ENCODE measurements around the gene PTPRR. TPM values are rescaled to one million over a fixed set of nuclear protein-coding genes. Genes with fewer than 3 reads are reported as not detected.

Gene PTPRR
- total RNA-seq, 3 donors from 2014 or later = 0.59 to 0.98 (median 0.80) TPM

DNA sequence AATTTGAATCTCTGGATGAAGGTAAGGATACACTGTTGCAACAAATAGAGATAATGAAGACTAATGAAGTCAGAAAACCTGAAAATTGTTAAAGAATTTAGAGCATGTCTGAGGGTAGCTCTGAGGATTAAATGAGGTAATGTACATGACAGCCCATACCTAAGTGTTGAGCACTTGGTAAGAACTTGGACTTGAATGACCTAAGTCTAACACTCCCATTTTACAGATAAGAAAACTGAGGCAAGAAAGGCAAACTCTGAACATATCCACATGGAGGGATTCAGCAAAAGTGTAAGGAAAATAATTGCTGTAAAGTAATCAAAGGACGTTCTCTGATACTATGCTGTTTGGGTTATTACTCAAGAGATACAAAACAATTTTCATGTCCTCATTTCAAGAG, 312.4 kb downstream of the PTPRR start:
- no peak overlapping the region for H3K27ac ChIP-seq
- TF ChIP-seq POLR2AphosphoS5 (IDR thresholded peaks at IDR 0.05) (no peak), POLR2A (IDR thresholded peaks at IDR 0.05) (no peak)
- TF ChIP-seq, protein P1, sequence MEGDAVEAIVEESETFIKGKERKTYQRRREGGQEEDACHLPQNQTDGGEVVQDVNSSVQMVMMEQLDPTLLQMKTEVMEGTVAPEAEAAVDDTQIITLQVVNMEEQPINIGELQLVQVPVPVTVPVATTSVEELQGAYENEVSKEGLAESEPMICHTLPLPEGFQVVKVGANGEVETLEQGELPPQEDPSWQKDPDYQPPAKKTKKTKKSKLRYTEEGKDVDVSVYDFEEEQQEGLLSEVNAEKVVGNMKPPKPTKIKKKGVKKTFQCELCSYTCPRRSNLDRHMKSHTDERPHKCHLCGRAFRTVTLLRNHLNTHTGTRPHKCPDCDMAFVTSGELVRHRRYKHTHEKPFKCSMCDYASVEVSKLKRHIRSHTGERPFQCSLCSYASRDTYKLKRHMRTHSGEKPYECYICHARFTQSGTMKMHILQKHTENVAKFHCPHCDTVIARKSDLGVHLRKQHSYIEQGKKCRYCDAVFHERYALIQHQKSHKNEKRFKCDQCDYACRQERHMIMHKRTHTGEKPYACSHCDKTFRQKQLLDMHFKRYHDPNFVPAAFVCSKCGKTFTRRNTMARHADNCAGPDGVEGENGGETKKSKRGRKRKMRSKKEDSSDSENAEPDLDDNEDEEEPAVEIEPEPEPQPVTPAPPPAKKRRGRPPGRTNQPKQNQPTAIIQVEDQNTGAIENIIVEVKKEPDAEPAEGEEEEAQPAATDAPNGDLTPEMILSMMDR (IDR thresholded peaks at IDR 0.05) = no peak
- intact Hi-C loops (cut with DNase I; ENCODE audit: low total_unique reads) = no loop called here
- peaks cover 0 to 3% of the 10 kb centered on the region in 2 donors for H3K27me3 ChIP-seq
- no peak for DNase-seq (ENCODE audit: low spot score in 2 of 2)
- no peaks in the 10 kb centered on the region for H3K4me1 ChIP-seq
- no peaks in the 10 kb centered on the region for H3K36me3 ChIP-seq
- H3K4me3 ChIP-seq = peak overlapping the region; percentile 47 to 80 (median 56)
- no peaks in the 10 kb centered on the region for H3K9me3 ChIP-seq

DNA sequence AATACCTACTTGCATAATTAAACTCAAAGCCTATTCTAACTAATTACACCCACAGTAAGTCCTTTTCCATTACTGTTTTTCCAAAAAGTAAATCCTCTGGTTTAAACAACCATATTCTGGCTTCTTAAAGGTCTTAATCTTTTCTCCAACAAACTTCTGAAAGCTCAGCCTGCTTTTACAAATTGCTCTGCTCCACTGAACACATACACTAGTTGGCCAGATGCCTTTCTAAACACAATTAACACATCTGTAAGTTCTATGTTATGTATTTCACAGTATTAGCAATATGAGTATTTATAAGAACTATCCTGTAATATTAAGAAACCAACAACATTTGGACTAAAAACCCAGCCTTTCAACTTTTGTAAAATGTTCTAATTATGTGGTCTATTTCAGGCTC, 313.4 kb downstream of the PTPRR start:
- TF ChIP-seq POLR2AphosphoS5 (IDR thresholded peaks at IDR 0.05) (no peak), POLR2A (IDR thresholded peaks at IDR 0.05) (no peak)
- TF ChIP-seq, protein P1 (IDR thresholded peaks at IDR 0.05) = no peak
- no peak for DNase-seq (ENCODE audit: low spot score in 2 of 2)
- no peaks in the 10 kb centered on the region for H3K4me1 ChIP-seq
- peaks cover 0 to 3% of the 10 kb centered on the region in 2 donors for H3K27me3 ChIP-seq
- peak overlapping the region; percentile 6 to 56 (median 47) for H3K4me3 ChIP-seq
- H3K27ac ChIP-seq = no peak overlapping the region
- no peaks in the 10 kb centered on the region for H3K9me3 ChIP-seq
- intact Hi-C loops (cut with DNase I; ENCODE audit: low total_unique reads) = no loop called here
- no peaks in the 10 kb centered on the region for H3K36me3 ChIP-seq

DNA sequence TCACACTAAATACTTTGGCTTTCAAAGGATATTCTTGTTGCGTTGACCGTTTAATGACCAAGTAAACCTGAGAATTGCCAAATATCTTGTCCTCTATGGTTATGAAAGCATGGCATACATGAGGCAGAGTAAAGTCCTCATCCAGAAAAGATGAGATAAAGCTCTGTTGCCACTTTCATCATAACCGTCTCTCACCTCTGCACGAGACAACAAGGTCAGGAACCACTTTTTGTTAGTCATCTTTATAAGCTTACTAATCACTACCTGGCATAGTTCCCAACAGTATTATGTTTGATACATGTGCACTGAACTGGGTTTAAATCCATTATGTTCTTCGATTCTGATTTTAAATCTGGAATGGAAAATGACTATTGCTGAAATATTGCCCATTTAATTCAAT, 314.6 kb downstream of the PTPRR start:
- H3K9me3 ChIP-seq = no peaks in the 10 kb centered on the region
- H3K4me3 ChIP-seq = peak overlapping the region in 1 of 3 donors; percentile 47
- peaks cover 0 to 3% of the 10 kb centered on the region in 2 donors for H3K27me3 ChIP-seq
- DNase-seq (ENCODE audit: low spot score in 2 of 2) = no peak
- no peak overlapping the region for H3K27ac ChIP-seq
- H3K36me3 ChIP-seq = no peaks in the 10 kb centered on the region
- intact Hi-C loops (cut with DNase I; ENCODE audit: low total_unique reads) = no loop called here
- H3K4me1 ChIP-seq = no peaks in the 10 kb centered on the region
- TF ChIP-seq, protein P1 (IDR thresholded peaks at IDR 0.05) = no peak
- TF ChIP-seq POLR2A (IDR thresholded peaks at IDR 0.05) (no peak), POLR2AphosphoS5 (IDR thresholded peaks at IDR 0.05) (no peak)

DNA sequence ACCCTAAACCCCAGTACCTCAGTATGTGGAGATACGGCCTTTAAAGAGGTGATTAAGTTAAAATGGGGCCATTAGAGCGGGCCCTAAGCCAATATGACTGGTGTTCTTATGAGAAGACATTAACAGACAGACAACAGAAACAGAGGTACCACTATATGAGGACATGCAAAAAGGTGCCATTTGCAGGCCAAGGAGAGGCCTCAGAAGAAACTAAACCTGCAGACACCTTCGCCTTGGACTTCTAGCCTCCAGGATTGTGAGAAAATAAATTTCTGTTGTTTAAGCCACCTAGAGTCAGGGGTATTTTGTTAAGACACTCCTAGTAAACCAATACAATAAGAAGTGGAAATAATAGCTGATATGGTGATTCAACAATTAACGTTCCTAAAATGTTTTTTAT, 315.9 kb downstream of the PTPRR start:
- DNase-seq (ENCODE audit: low spot score in 2 of 2) = no peak
- H3K4me3 ChIP-seq = no peak overlapping the region

DNA sequence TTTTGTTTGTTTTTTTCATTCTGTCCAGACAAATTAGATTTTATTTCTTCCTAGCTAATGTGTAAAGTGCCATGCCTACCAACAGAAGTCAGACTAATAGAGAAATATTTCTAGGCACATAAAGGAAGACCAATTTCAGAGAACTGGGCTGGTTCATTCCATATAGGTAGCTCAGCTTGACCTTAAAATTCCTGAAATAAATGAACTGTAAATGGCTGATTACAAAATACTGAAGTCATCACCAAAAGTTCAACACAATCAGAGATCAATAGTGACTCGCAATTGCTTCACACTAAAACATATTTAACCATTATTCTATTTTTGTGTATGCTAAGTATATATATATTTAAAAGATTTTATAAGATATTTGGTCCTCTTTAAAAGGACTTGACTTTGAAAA, 317.5 kb downstream of the PTPRR start:
- Histone ChIP-seq H3K36me3 (no peaks in the 10 kb centered on the region), H3K9me3 (no peaks in the 10 kb centered on the region), H3K27me3 (peaks cover 0 to 3% of the 10 kb centered on the region in 2 donors), H3K27ac (no peak overlapping the region), H3K4me3 (no peak overlapping the region), H3K4me1 (no peaks in the 10 kb centered on the region)
- DNase-seq (ENCODE audit: low spot score in 2 of 2) = no peak
- intact Hi-C loops (cut with DNase I; ENCODE audit: low total_unique reads) = no loop called here
- TF ChIP-seq POLR2A (IDR thresholded peaks at IDR 0.05) = no peak
- TF ChIP-seq POLR2AphosphoS5 (IDR thresholded peaks at IDR 0.05) = no peak
- TF ChIP-seq, protein P1 (IDR thresholded peaks at IDR 0.05) = no peak

More for the DNA sequence above, 315.9 kb downstream of the PTPRR start:
- Histone ChIP-seq H3K9me3 (no peaks in the 10 kb centered on the region), H3K27me3 (peaks cover 0 to 3% of the 10 kb centered on the region in 2 donors), H3K27ac (no peak overlapping the region), H3K4me1 (no peaks in the 10 kb centered on the region), H3K36me3 (no peaks in the 10 kb centered on the region)
- no peak for TF ChIP-seq POLR2A (IDR thresholded peaks at IDR 0.05)
- no peak for TF ChIP-seq POLR2AphosphoS5 (IDR thresholded peaks at IDR 0.05)
- TF ChIP-seq, protein P1 (IDR thresholded peaks at IDR 0.05) = no peak
- intact Hi-C loops (cut with DNase I; ENCODE audit: low total_unique reads) = no loop called here

All from breast epithelium (tissue), 4 donors.